H9 (cell line): Measurements from ENCODE around the gene DTNBP1. TPM values are rescaled to one million over a fixed set of nuclear protein-coding genes. Genes with fewer than 3 reads are reported as not detected.

ENCODE experiments used
- DNase-seq: peaks from one replicate; pipeline ENCODE4 v3.0.0-alpha.2; 2017
- H2AFZ ChIP-seq: one replicate; pipeline ENCODE4 v1.6.1; 2013; ENCODE audit warnings: mild to moderate bottlenecking, low read length, control low read depth, moderate library complexity
- H2AK5ac ChIP-seq: 2 replicates; pipeline ENCODE4 v1.6.1; 2013; ENCODE audit warnings: low read length, control low read depth, mixed read lengths; ENCODE audit not compliant: insufficient read length
- H2BK120ac ChIP-seq: one replicate; pipeline ENCODE4 v1.6.1; 2013; ENCODE audit warnings: low read depth, mild to moderate bottlenecking, low read length, control low read depth, inconsistent platforms; ENCODE audit not compliant: poor library complexity, severe bottlenecking
- H2BK12ac ChIP-seq: 2 replicates; pipeline ENCODE4 v1.6.1; 2013; ENCODE audit warnings: low read length, control low read depth, mixed read lengths, low read depth; ENCODE audit not compliant: insufficient read length
- H2BK15ac ChIP-seq: 2 replicates; pipeline ENCODE4 v1.6.1; 2013; ENCODE audit warnings: low read depth, low read length, control low read depth
- H2BK20ac ChIP-seq: one replicate; pipeline ENCODE4 v1.6.1; 2013; ENCODE audit warnings: low read depth, mild to moderate bottlenecking, low read length, control low read depth, inconsistent platforms; ENCODE audit not compliant: poor library complexity, severe bottlenecking
- H2BK5ac ChIP-seq: 2 replicates; pipeline ENCODE4 v1.6.1; 2013; ENCODE audit warnings: low read length, control low read depth, mixed read lengths; ENCODE audit not compliant: insufficient read length
- H3K14ac ChIP-seq: 2 replicates; pipeline ENCODE4 v1.6.1; 2013; ENCODE audit warnings: low read length, control low read depth; ENCODE audit not compliant: insufficient read depth
- H3K18ac ChIP-seq: 2 replicates; pipeline ENCODE4 v1.6.1; 2013; ENCODE audit warnings: low read depth, mild to moderate bottlenecking, mixed read lengths, low read length, control low read depth; ENCODE audit not compliant: insufficient read length
- H3K23ac ChIP-seq: 2 replicates; pipeline ENCODE4 v1.6.1; 2013; ENCODE audit warnings: low read length, control low read depth, mixed read lengths, low read depth; ENCODE audit not compliant: insufficient read length
- H3K23me2 ChIP-seq: 2 replicates; pipeline ENCODE4 v1.6.1; 2013; ENCODE audit warnings: low read depth, mild to moderate bottlenecking, mixed read lengths, low read length, control low read depth; ENCODE audit not compliant: insufficient read length, poor library complexity, severe bottlenecking
- H3K27ac ChIP-seq: 2 replicates; pipeline ENCODE4 v1.5.1; 2013; ENCODE audit warnings: low read length, control low read depth, mixed read lengths, low read depth; ENCODE audit not compliant: insufficient read length
- H3K27me3 ChIP-seq: 2 replicates; pipeline ENCODE4 v1.6.1; 2013; ENCODE audit warnings: low read length, control low read depth, inconsistent platforms; ENCODE audit not compliant: insufficient read depth
- H3K4ac ChIP-seq: 2 replicates; pipeline ENCODE4 v1.6.1; 2013; ENCODE audit warnings: low read depth, mild to moderate bottlenecking, control low read depth, inconsistent platforms, low read length, moderate library complexity
- H3K4me1 ChIP-seq: 2 replicates; pipeline ENCODE4 v1.6.1; 2013; ENCODE audit warnings: low read length, control low read depth, inconsistent platforms; ENCODE audit not compliant: insufficient read depth
- H3K4me2 ChIP-seq: 2 replicates; pipeline ENCODE4 v1.6.1; 2013; ENCODE audit warnings: low read length, control low read depth, mixed read lengths; ENCODE audit not compliant: insufficient read length, insufficient read depth
- H3K56ac ChIP-seq: 2 replicates; pipeline ENCODE4 v1.6.1; 2013; ENCODE audit warnings: low read depth, mild to moderate bottlenecking, mixed read lengths, low read length, control low read depth; ENCODE audit not compliant: insufficient read length
- H3K79me1 ChIP-seq: 2 replicates; pipeline ENCODE4 v1.6.1; 2013; ENCODE audit warnings: low read depth, mild to moderate bottlenecking, moderate library complexity, low read length, control low read depth, inconsistent platforms; ENCODE audit not compliant: insufficient read depth, poor library complexity, severe bottlenecking
- H3K79me2 ChIP-seq: 2 replicates; pipeline ENCODE4 v1.6.1; 2013; ENCODE audit warnings: low read length, control low read depth, inconsistent platforms; ENCODE audit not compliant: insufficient read depth
- H3K9ac ChIP-seq: 2 replicates; pipeline ENCODE4 v1.6.1; 2013; ENCODE audit warnings: low read length, control low read depth, mixed read lengths; ENCODE audit not compliant: insufficient read length; ENCODE audit errors: extremely low read depth
- H3K9me3 ChIP-seq: one replicate; pipeline ENCODE4 v1.6.1; 2013; ENCODE audit warnings: low read depth, low read length, inconsistent platforms; ENCODE audit not compliant: control insufficient read depth
- H3T11ph ChIP-seq: one replicate; pipeline ENCODE4 v1.6.1; 2013; ENCODE audit warnings: mild to moderate bottlenecking, low read length, control low read depth, inconsistent platforms
- H4K20me1 ChIP-seq: one replicate; pipeline ENCODE4 v1.6.1; 2013; ENCODE audit not compliant: control insufficient read depth, insufficient read length, insufficient read depth
- H4K5ac ChIP-seq: 2 replicates; pipeline ENCODE4 v1.6.1; 2013; ENCODE audit warnings: low read depth, mild to moderate bottlenecking, mixed read lengths, low read length, control low read depth; ENCODE audit not compliant: insufficient read length
- H4K8ac ChIP-seq: replicated peaks from 2 replicates; pipeline ENCODE4 v1.6.1; 2013; ENCODE audit warnings: low read length, control low read depth, mixed read lengths, low read depth; ENCODE audit not compliant: insufficient read length
- H4K91ac ChIP-seq: 2 replicates; pipeline ENCODE4 v1.6.1; 2013; ENCODE audit warnings: low read depth, mild to moderate bottlenecking, moderate library complexity, mixed read lengths, low read length, control low read depth; ENCODE audit not compliant: insufficient read length
- H3K27ac Mint-ChIP-seq, 3 experiments: 2 replicates in 2 of 3; 3 replicates in 1 of 3; pipeline ENCODE4 v1.8.0; 2020 to 2021; ENCODE audit warnings: mixed read lengths in 3 of 3, mild to moderate bottlenecking in 1 of 3, moderate library complexity in 1 of 3
- H3K27me3 Mint-ChIP-seq: 2 replicates; pipeline ENCODE4 v1.8.0; 2021; ENCODE audit warnings: low read depth, mild to moderate bottlenecking, moderate library complexity, mixed read lengths
- H3K36me3 Mint-ChIP-seq, 3 experiments: 2 replicates in 2 of 3; 3 replicates in 1 of 3; pipeline ENCODE4 v1.8.0; 2020 to 2021; ENCODE audit warnings: low read depth in 3 of 3, mixed read lengths in 3 of 3; ENCODE audit not compliant: insufficient read depth in 1 of 3
- H3K4me1 Mint-ChIP-seq, 2 experiments: 2 replicates each; pipeline ENCODE4 v1.8.0; 2020; ENCODE audit warnings: mixed read lengths in 2 of 2
- H3K4me3 Mint-ChIP-seq, 2 experiments: 2 replicates in 1 of 2; 3 replicates in 1 of 2; pipeline ENCODE4 v1.8.0; 2020 to 2021; ENCODE audit warnings: mild to moderate bottlenecking in 2 of 2, mixed read lengths in 2 of 2, moderate library complexity in 1 of 2
- H3K9me3 Mint-ChIP-seq, 2 experiments: 2 replicates in 1 of 2; 3 replicates in 1 of 2; pipeline ENCODE4 v1.8.0; 2020; ENCODE audit warnings: mild to moderate bottlenecking in 2 of 2, mixed read lengths in 2 of 2, moderate library complexity in 1 of 2
- WGBS: extraction: QIAGEN DNeasy Blood & Tissue Kit; methylation state at CpG from one replicate; pipeline ENCODE4 v1.1.7; 2013; ENCODE audit warnings: missing lambda C conversion rate, low lambda C conversion rate, mixed read lengths; ENCODE audit not compliant: insufficient read length; ENCODE audit errors: extremely low coverage; 5-methylcytosine and 5-hydroxymethylcytosine counted together
- total RNA-seq: library from RNA; stranded (reverse); gene quantifications from 2 replicates; pipeline ENCODE4 v1.2.1, GENCODE V29; 2021
- TF ChIP-seq, protein P1 (sequence below): fragments of 200-600 bp; sonication (generic); conservative IDR thresholded peaks from 3 replicates; pipeline ENCODE4 v1.8.0; 2021; ENCODE audit warnings: antibody characterized with exemption, mild to moderate bottlenecking

DTNBP1 gene
- total RNA-seq, 1 experiment from 2014 or later, result 12.9 TPM

DNA sequence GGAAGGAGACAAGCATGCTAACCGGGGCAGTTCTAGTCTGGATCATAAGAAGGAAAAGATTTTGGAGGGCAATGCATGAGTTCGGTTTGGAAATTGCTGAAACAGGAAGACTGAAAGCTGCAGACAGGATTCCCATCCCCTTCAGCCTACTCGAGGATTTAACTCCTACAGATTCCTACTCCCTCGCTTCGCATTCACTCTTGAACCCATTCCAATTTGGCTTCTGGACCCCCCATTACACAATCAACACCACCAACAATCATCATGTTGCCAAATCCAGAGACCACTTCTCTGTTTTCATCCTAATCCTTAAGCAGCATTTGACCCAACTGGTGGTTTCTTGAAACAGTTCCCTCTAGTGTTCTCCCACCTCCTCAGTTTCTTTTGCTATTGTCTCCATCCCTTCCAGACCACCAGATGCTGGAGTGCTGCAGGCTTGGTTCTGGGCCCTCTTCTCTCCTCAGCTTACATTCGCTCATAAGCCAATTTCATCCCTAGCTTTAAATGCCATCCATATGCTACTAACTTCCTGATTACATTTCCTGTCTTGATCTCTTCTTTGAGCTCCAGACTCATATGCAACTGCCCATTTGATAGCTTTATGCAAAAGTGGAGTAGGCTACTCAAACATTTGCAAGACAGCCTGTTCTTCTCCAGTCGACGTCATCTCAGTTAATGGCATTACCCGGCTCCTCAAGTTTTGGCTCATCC, 66.5 kb downstream of the DTNBP1 start:
- Histone ChIP-seq H2BK20ac (no peak overlapping the region), H4K8ac (no peak overlapping the region), H3K4me1 (no peaks in the 10 kb centered on the region), H3K9ac (no peak overlapping the region), H3K27me3 (no peaks in the 10 kb centered on the region), H3K9me3 (no peaks in the 10 kb centered on the region), H4K5ac (no peak overlapping the region), H3K4me2 (no peak overlapping the region), H2BK12ac (no peak overlapping the region), H3K14ac (no peak overlapping the region), H3K27ac (no peak overlapping the region), H2BK120ac (no peak overlapping the region), H4K91ac (no peak overlapping the region), H3K79me2 (no peaks in the 10 kb centered on the region), H3K79me1 (no peaks in the 10 kb centered on the region), H3K23ac (no peak overlapping the region), H2AK5ac (no peak overlapping the region), H4K20me1 (no peaks in the 10 kb centered on the region), H3T11ph (no peak overlapping the region), H3K56ac (no peak overlapping the region), H3K18ac (no peak overlapping the region), H2BK5ac (no peak overlapping the region), H2AFZ (no peak overlapping the region), H2BK15ac (no peak overlapping the region), H3K4ac (no peak overlapping the region), H3K23me2 (no peaks in the 10 kb centered on the region)
- Mint-ChIP-seq H3K9me3 (no peaks in the 10 kb centered on the region), H3K4me1 (peaks cover 6% of the 10 kb centered on the region in 2 experiments; a peak in 3 of 4 replicates), H3K4me3 (no peak overlapping the region), H3K36me3 (no peaks in the 10 kb centered on the region), H3K27ac (no peak overlapping the region), H3K27me3 (no peaks in the 10 kb centered on the region)
- TF ChIP-seq, protein P1, sequence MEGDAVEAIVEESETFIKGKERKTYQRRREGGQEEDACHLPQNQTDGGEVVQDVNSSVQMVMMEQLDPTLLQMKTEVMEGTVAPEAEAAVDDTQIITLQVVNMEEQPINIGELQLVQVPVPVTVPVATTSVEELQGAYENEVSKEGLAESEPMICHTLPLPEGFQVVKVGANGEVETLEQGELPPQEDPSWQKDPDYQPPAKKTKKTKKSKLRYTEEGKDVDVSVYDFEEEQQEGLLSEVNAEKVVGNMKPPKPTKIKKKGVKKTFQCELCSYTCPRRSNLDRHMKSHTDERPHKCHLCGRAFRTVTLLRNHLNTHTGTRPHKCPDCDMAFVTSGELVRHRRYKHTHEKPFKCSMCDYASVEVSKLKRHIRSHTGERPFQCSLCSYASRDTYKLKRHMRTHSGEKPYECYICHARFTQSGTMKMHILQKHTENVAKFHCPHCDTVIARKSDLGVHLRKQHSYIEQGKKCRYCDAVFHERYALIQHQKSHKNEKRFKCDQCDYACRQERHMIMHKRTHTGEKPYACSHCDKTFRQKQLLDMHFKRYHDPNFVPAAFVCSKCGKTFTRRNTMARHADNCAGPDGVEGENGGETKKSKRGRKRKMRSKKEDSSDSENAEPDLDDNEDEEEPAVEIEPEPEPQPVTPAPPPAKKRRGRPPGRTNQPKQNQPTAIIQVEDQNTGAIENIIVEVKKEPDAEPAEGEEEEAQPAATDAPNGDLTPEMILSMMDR, result no peak
- WGBS, result no CpG with 5 or more reads among the region's 9 CpGs
- no peak for DNase-seq
